HCT116 (cell line): ENCODE measurements around the gene SCFD2. TPM values are rescaled to one million over a fixed set of nuclear protein-coding genes. Genes with fewer than 3 reads are reported as not detected.

ENCODE experiments used
- ATAC-seq: fragments of 200-7000 bp; cut with Tn5 transposase; 2 replicates; pipeline ENCODE4 v1.9.1; 2020; ENCODE audit warnings: mild to moderate bottlenecking, moderate library complexity
- BruUV-seq: library from RNA; stranded (reverse); fragments of 400-500 nt; replicated peaks from 2 replicates; lab custom pipeline; 2021; lab: Mats Ljungman, UMichigan
- CTCF ChIA-PET: fragments of 300-600 bp; sonication (Branson Sonifier 250); formaldehyde crosslinking; loops from one replicate; lab custom pipeline; 2021; ENCODE audit warnings: antibody characterized with exemption; lab: Charles Lee
- POLR2A ChIA-PET: fragments of 300-600, 350-600 bp; sonication (Branson Sonifier 250); formaldehyde crosslinking; loops from one replicate; lab custom pipeline; 2021; ENCODE audit warnings: antibody characterized with exemption; lab: Charles Lee
- RAD21 ChIA-PET, 2 experiments: fragments of 300-600 bp; sonication (Branson Sonifier 250); formaldehyde crosslinking; loops; one replicate each; lab custom pipeline; 2023; ENCODE audit warnings: low total read pairs in 2 of 2; ENCODE audit not compliant: uncharacterized antibody in 2 of 2, unreplicated experiment in 2 of 2, low non-redundant PET in 1 of 2; lab: Charles Lee
- DNase-seq: peaks from one replicate; pipeline ENCODE4 v3.0.0-alpha.2; 2010; ENCODE audit warnings: low read depth, low spot score
- H2AFZ ChIP-seq: fragments of 200-600 bp; shearing (Covaris generic), sonication (generic); 2 replicates; pipeline ENCODE4 v1.6.1; 2017; ENCODE audit warnings: low read depth, mixed run types, mixed read lengths, antibody characterized with exemption, low read length; ENCODE audit not compliant: poor library complexity, severe bottlenecking
- H3K27ac ChIP-seq: 2 replicates; pipeline ENCODE4 v1.5.1; 2012; ENCODE audit warnings: low read depth, low read length
- H3K27me3 ChIP-seq: fragments of 200-600 bp; sonication (generic); 2 replicates; pipeline ENCODE4 v1.6.1; 2016; ENCODE audit warnings: mixed run types, low read length, mixed read lengths; ENCODE audit not compliant: insufficient read depth
- H3K36me3 ChIP-seq, 2 experiments: fragments of 200-500 bp in 1 of 2; fragments of 200-600 bp in 1 of 2; sonication (Bioruptor generic) in 1 of 2; sonication (generic) in 1 of 2; 2 replicates each; pipeline versions ENCODE4 v1.5.1 to v1.6.1; 2014 to 2016; ENCODE audit warnings: low read length in 2 of 2, inconsistent platforms in 1 of 2, mixed read lengths in 1 of 2, mixed run types in 1 of 2; ENCODE audit not compliant: insufficient read depth in 2 of 2, control insufficient read depth in 1 of 2
- H3K4me1 ChIP-seq, 2 experiments: fragments of 200-600 bp in 1 of 2; sonication (generic) in 1 of 2; 2 replicates each; pipeline versions ENCODE4 v1.5.1 to v1.6.1; 2012 to 2017; ENCODE audit warnings: low read length in 2 of 2, inconsistent platforms in 1 of 2, mild to moderate bottlenecking in 1 of 2, mixed read lengths in 1 of 2, mixed run types in 1 of 2, moderate library complexity in 1 of 2; ENCODE audit not compliant: insufficient read depth in 2 of 2, control insufficient read depth in 1 of 2
- H3K4me2 ChIP-seq: fragments of 200-600 bp; sonication (generic); 2 replicates; pipeline ENCODE4 v1.6.1; 2017; ENCODE audit warnings: mixed run types, low read length, mixed read lengths
- H3K4me3 ChIP-seq, 2 experiments: fragments of 200-600 bp in 1 of 2; sonication (generic) in 1 of 2; replicated peaks in 1 of 2; 2 replicates each; pipeline ENCODE4 v1.5.1; 2011 to 2016; ENCODE audit warnings: low read length in 2 of 2, control low read depth in 1 of 2, low read depth in 1 of 2, mild to moderate bottlenecking in 1 of 2, mixed read lengths in 1 of 2, mixed run types in 1 of 2
- H3K79me2 ChIP-seq: fragments of 200-600 bp; sonication (generic); 2 replicates; pipeline ENCODE4 v1.6.1; 2017; ENCODE audit warnings: mild to moderate bottlenecking, mixed run types, low read length, moderate library complexity, mixed read lengths; ENCODE audit not compliant: insufficient read depth
- H3K9ac ChIP-seq: fragments of 200-600 bp; sonication (generic); 2 replicates; pipeline ENCODE4 v1.6.1; 2016; ENCODE audit warnings: low read length, mixed read lengths
- H3K9me2 ChIP-seq: fragments of 200-600 bp; sonication (generic), shearing (Covaris generic); 2 replicates; pipeline ENCODE4 v1.6.1; 2017; ENCODE audit warnings: mixed run types, mild to moderate bottlenecking, moderate library complexity; ENCODE audit not compliant: insufficient read depth
- H3K9me3 ChIP-seq, 2 experiments: fragments of 200-500 bp in 1 of 2; fragments of 200-600 bp in 1 of 2; sonication (Bioruptor generic) in 1 of 2; sonication (generic) in 1 of 2; 2 replicates each; pipeline ENCODE4 v1.6.1; 2014 to 2017; ENCODE audit warnings: low read length in 2 of 2, mixed read lengths in 2 of 2, inconsistent platforms in 1 of 2, low read depth in 1 of 2, mild to moderate bottlenecking in 1 of 2, mixed run types in 1 of 2, moderate library complexity in 1 of 2; ENCODE audit not compliant: control insufficient read depth in 1 of 2, insufficient read depth in 1 of 2
- H4K20me1 ChIP-seq: fragments of 200-600 bp; sonication (generic), shearing (Covaris generic); 2 replicates; pipeline ENCODE4 v1.6.1; 2017; ENCODE audit warnings: mixed run types, mild to moderate bottlenecking, moderate library complexity; ENCODE audit not compliant: insufficient read depth
- ATF3 ChIP-seq: IDR thresholded peaks from 2 replicates; pipeline ENCODE4 v1.6.1; 2012
- CBX3 ChIP-seq: IDR thresholded peaks from 2 replicates; pipeline ENCODE4 v1.6.1; 2012; ENCODE audit warnings: low read depth
- CEBPB ChIP-seq: IDR thresholded peaks from 2 replicates; pipeline ENCODE4 v1.6.1; 2012; ENCODE audit warnings: low read depth
- EGR1 ChIP-seq: IDR thresholded peaks from 2 replicates; pipeline ENCODE4 v1.6.1; 2012; ENCODE audit warnings: low read depth
- ELF1 ChIP-seq: IDR thresholded peaks from 2 replicates; pipeline ENCODE4 v1.6.1; 2012; ENCODE audit warnings: low read depth, borderline replicate concordance
- EZH2 ChIP-seq: fragments of 200-600 bp; sonication (generic); IDR thresholded peaks from 2 replicates; pipeline ENCODE4 v1.6.1; 2017; ENCODE audit warnings: antibody characterized with exemption, mixed run types
- EZH2phosphoT487 ChIP-seq: fragments of 200-600 bp; IDR thresholded peaks from 2 replicates; pipeline ENCODE4 v1.6.1; 2018; ENCODE audit warnings: antibody characterized with exemption, borderline replicate concordance
- JUND ChIP-seq: IDR thresholded peaks from 2 replicates; pipeline ENCODE4 v1.6.1; 2012
- POLR2A ChIP-seq: IDR thresholded peaks from 2 replicates; pipeline ENCODE4 v1.7.0; 2011; ENCODE audit warnings: borderline replicate concordance; ENCODE audit not compliant: insufficient read depth, insufficient read length; ENCODE audit errors: extremely low read depth
- POLR2AphosphoS5 ChIP-seq: IDR thresholded peaks from 2 replicates; pipeline ENCODE4 v1.6.1; 2011; ENCODE audit warnings: mild to moderate bottlenecking, low read depth, low read length, moderate library complexity
- RAD21 ChIP-seq: IDR thresholded peaks from 2 replicates; pipeline ENCODE4 v1.6.1; 2012; ENCODE audit warnings: low read depth, mild to moderate bottlenecking
- SIN3A ChIP-seq: IDR thresholded peaks from 2 replicates; pipeline ENCODE4 v1.6.1; 2012; ENCODE audit warnings: low read depth
- SP1 ChIP-seq: IDR thresholded peaks from 2 replicates; pipeline ENCODE4 v1.6.1; 2012; ENCODE audit warnings: low read depth
- SRF ChIP-seq: IDR thresholded peaks from 2 replicates; pipeline ENCODE4 v1.6.1; 2012; ENCODE audit warnings: low read depth
- TCF7L2 ChIP-seq: IDR thresholded peaks from 2 replicates; pipeline ENCODE4 v1.7.0; 2011; ENCODE audit warnings: borderline replicate concordance, inconsistent platforms; ENCODE audit not compliant: insufficient read depth, insufficient read length; ENCODE audit errors: extremely low read depth
- YY1 ChIP-seq: IDR thresholded peaks from 2 replicates; pipeline ENCODE4 v1.6.1; 2011; ENCODE audit warnings: low read length, low read depth, moderate library complexity, mild to moderate bottlenecking; ENCODE audit not compliant: insufficient replicate concordance; ENCODE audit errors: extremely low read depth
- ZBTB33 ChIP-seq: IDR thresholded peaks from 2 replicates; pipeline ENCODE4 v1.6.1; 2011; ENCODE audit warnings: mild to moderate bottlenecking, low read length, moderate library complexity; ENCODE audit not compliant: insufficient replicate concordance; ENCODE audit errors: extremely low read depth
- intact Hi-C: fragments of 100-400 bp; cut with micrococcal nuclease; formaldehyde crosslinking; loops from 2 replicates; pipeline ENCODE4 v1.10.0; 2022
- total RNA-seq: library from RNA; stranded (reverse); gene quantifications from one replicate; pipeline ENCODE4 v1.2.1, GENCODE V29; 2021; ENCODE audit not compliant: unreplicated experiment

Gene SCFD2
- total RNA-seq, 1 experiment from 2014 or later = 13.6 TPM

- no peaks in the 10 kb centered on the region for H3K9me2 ChIP-seq
- no peak overlapping the region for H3K9ac ChIP-seq
- no peaks in the 10 kb centered on the region for H3K9me3 ChIP-seq
- TF ChIP-seq EGR1 (no peak), POLR2AphosphoS5 (no peak), EZH2 (no peak), YY1 (no peak), SRF (no peak), ELF1 (no peak), POLR2A (no peak), ZBTB33 (no peak)
- DNase-seq (no peak), ATAC-seq (no peak)
- intact Hi-C loops = no loop called here
- H3K4me3 ChIP-seq = no peak overlapping the region
- H4K20me1 ChIP-seq = no peaks in the 10 kb centered on the region
- BruUV-seq = no TSS peak
- H3K27ac ChIP-seq = no peak overlapping the region
- no peak overlapping the region for H3K4me2 ChIP-seq
- no peaks in the 10 kb centered on the region for H3K27me3 ChIP-seq
- CTCF ChIA-PET = interaction anchor here (1.0 kb wide), 1 partner anchor 9 kb away, joined by 3 read pairs; no protein-coding TSS in a partner anchor
- H2AFZ ChIP-seq = no peak overlapping the region
- no peaks in the 10 kb centered on the region for H3K79me2 ChIP-seq
- POLR2A ChIA-PET = no interaction called here
- H3K4me1 ChIP-seq = no peaks in the 10 kb centered on the region
- RAD21 ChIA-PET = no interaction called here
- no peaks in the 10 kb centered on the region for H3K36me3 ChIP-seq
These were observed 462.6 kb downstream of the SCFD2 start for GRCh38 chr4:52903273-52903672.

- H3K4me2 ChIP-seq = no peak overlapping the region
- H2AFZ ChIP-seq = no peak overlapping the region
- no TSS peak for BruUV-seq
- H3K79me2 ChIP-seq = no peaks in the 10 kb centered on the region
- H3K36me3 ChIP-seq = no peaks in the 10 kb centered on the region
- H3K9me2 ChIP-seq = no peaks in the 10 kb centered on the region
- H3K4me1 ChIP-seq = no peaks in the 10 kb centered on the region
- no peak overlapping the region for H3K4me3 ChIP-seq
- H4K20me1 ChIP-seq = no peaks in the 10 kb centered on the region
- H3K27me3 ChIP-seq = no peaks in the 10 kb centered on the region
- H3K9me3 ChIP-seq = no peaks in the 10 kb centered on the region
- ATAC-seq = no peak
- POLR2A ChIA-PET = no interaction called here
- no peak for DNase-seq
- intact Hi-C loops = no loop called here
- H3K27ac ChIP-seq = no peak overlapping the region
- CTCF ChIA-PET = interaction anchor here (0.9 kb wide), 1 partner anchor 17 kb away, joined by 3 read pairs; no protein-coding TSS in a partner anchor
- H3K9ac ChIP-seq = no peak overlapping the region
- RAD21 ChIA-PET = no interaction called here
- TF ChIP-seq POLR2A = no peak
- TF ChIP-seq ZBTB33 = no peak
- no peak for TF ChIP-seq POLR2AphosphoS5
- TF ChIP-seq SRF = no peak
- TF ChIP-seq TCF7L2 = no peak
- TF ChIP-seq JUND = no peak
- TF ChIP-seq YY1 = no peak
- TF ChIP-seq EZH2phosphoT487 = no peak
- TF ChIP-seq RAD21 = no peak
- no peak for TF ChIP-seq CBX3
- no peak for TF ChIP-seq ATF3
- no peak for TF ChIP-seq ELF1
- no peak for TF ChIP-seq EZH2
- TF ChIP-seq CEBPB = no peak
- TF ChIP-seq SP1 = no peak
- TF ChIP-seq EGR1 = no peak
- TF ChIP-seq SIN3A = no peak
These were observed 471.4 kb downstream of the SCFD2 start for GRCh38 chr4:52894443-52894842.
